B cell (primary cell): ENCODE data around the gene PKNOX2. TPM values are rescaled to one million over a fixed set of nuclear protein-coding genes. Genes with fewer than 3 reads are reported as not detected.

Source experiments
- ATAC-seq: fragments of 200-7000 bp; cut with Tn5 transposase; one replicate; pipeline ENCODE4 v1.10.0; 2021; ENCODE audit warnings: low read depth, mild to moderate bottlenecking, moderate number of reproducible peaks, moderate library complexity
- CTCF ChIA-PET: fragments of 350-600 bp; sonication (Branson Sonifier 250); formaldehyde crosslinking; loops from one replicate; lab custom pipeline; 2021; ENCODE audit warnings: antibody characterized with exemption, inconsistent platforms; lab: Charles Lee
- POLR2A ChIA-PET: fragments of 350-600 bp; sonication (Branson Sonifier 250); formaldehyde crosslinking; loops from one replicate; lab custom pipeline; 2021; ENCODE audit warnings: antibody characterized with exemption; lab: Charles Lee
- DNase-seq: peaks from one replicate; pipeline ENCODE4 v3.0.0; 2013
- H2AFZ ChIP-seq: 2 replicates; pipeline ENCODE4 v1.6.1; 2012; ENCODE audit warnings: mild to moderate bottlenecking, low read depth, low read length; ENCODE audit not compliant: insufficient read depth, poor library complexity, severe bottlenecking
- H3K27ac ChIP-seq, 2 donors: 1 replicate in 1 of 2; 2 replicates in 1 of 2; pipeline ENCODE4 v1.5.1; 2012 to 2013; ENCODE audit warnings: low read length in 2 of 2, mild to moderate bottlenecking in 2 of 2, moderate library complexity in 1 of 2
- H3K27me3 ChIP-seq, 4 experiments: fragments of 200-600 bp in 1 of 4; sonication (generic) in 1 of 4; replicated peaks in 1 of 4; 1 replicate in 2 of 4; 2 replicates in 2 of 4; pipeline versions ENCODE4 v1.6.1 to v1.7.0; 2013 to 2016; ENCODE audit warnings: low read length in 3 of 4, mild to moderate bottlenecking in 2 of 4, mixed read lengths in 1 of 4, moderate library complexity in 1 of 4; ENCODE audit not compliant: insufficient read depth in 4 of 4, control insufficient read depth in 3 of 4; ENCODE audit errors: control extremely low read depth in 1 of 4
- H3K36me3 ChIP-seq, 2 experiments: replicated peaks in 1 of 2; 1 replicate in 1 of 2; 2 replicates in 1 of 2; pipeline versions ENCODE4 v1.6.1 to v1.7.1; 2013; ENCODE audit warnings: low read length in 1 of 2; ENCODE audit not compliant: insufficient read depth in 2 of 2, control insufficient read depth in 1 of 2; ENCODE audit errors: control extremely low read depth in 1 of 2, extremely low read depth in 1 of 2
- H3K4me1 ChIP-seq, 2 donors: fragments of 200-600 bp in 1 of 2; sonication (generic) in 1 of 2; 1 replicate in 1 of 2; 2 replicates in 1 of 2; pipeline versions ENCODE4 v1.5.1 to v1.6.1; 2013 to 2017; ENCODE audit warnings: low read length in 2 of 2; ENCODE audit not compliant: control insufficient read depth in 2 of 2, insufficient read depth in 2 of 2
- H3K4me2 ChIP-seq: replicated peaks from 2 replicates; pipeline ENCODE3; 2012; ENCODE audit warnings: mild to moderate bottlenecking, low read depth, low read length; ENCODE audit not compliant: poor library complexity, severe bottlenecking
- H3K4me3 ChIP-seq, 5 experiments: fragments of 200-600 bp in 1 of 5; sonication (generic) in 1 of 5; 1 replicate in 3 of 5; 2 replicates in 2 of 5; pipeline versions ENCODE4 v1.5.1 to v1.7.0; 2011 to 2016; ENCODE audit warnings: low read length in 4 of 5, mild to moderate bottlenecking in 4 of 5, low read depth in 2 of 5, control low read depth in 1 of 5, moderate library complexity in 1 of 5; ENCODE audit not compliant: insufficient read depth in 1 of 5; ENCODE audit errors: control extremely low read depth in 1 of 5, extremely low read depth in 1 of 5
- H3K79me2 ChIP-seq: fragments of 200-600 bp; sonication (generic); one replicate; pipeline ENCODE4 v1.6.0; 2016; ENCODE audit warnings: low read length; ENCODE audit not compliant: control insufficient read depth, insufficient read depth
- H3K9ac ChIP-seq: fragments of 200-600 bp; sonication (generic); 2 replicates; pipeline ENCODE4 v1.6.1; 2017; ENCODE audit warnings: mild to moderate bottlenecking, low read length, moderate library complexity
- H3K9me3 ChIP-seq, 3 donors: one replicate each; pipeline versions ENCODE4 v1.6.1 to v1.7.1; 2013; ENCODE audit warnings: low read length in 2 of 3; ENCODE audit not compliant: control insufficient read depth in 2 of 3, insufficient read depth in 1 of 3; ENCODE audit errors: control extremely low read depth in 1 of 3
- H4K20me1 ChIP-seq: 2 replicates; pipeline ENCODE4 v1.6.0; 2012; ENCODE audit warnings: mild to moderate bottlenecking, low read length; ENCODE audit not compliant: insufficient read depth, control insufficient read depth, poor library complexity, severe bottlenecking
- H3K27ac Mint-ChIP-seq: one replicate; pipeline ENCODE4 v1.8.0; 2021; ENCODE audit warnings: mixed read lengths
- H3K27me3 Mint-ChIP-seq: one replicate; pipeline ENCODE4 v1.8.0; 2021; ENCODE audit warnings: mixed read lengths
- H3K4me1 Mint-ChIP-seq: one replicate; pipeline ENCODE4 v1.8.0; 2021; ENCODE audit warnings: mixed read lengths
- H3K4me3 Mint-ChIP-seq: one replicate; pipeline ENCODE4 v1.8.0; 2021; ENCODE audit warnings: mixed read lengths
- H3K9me3 Mint-ChIP-seq: one replicate; pipeline ENCODE4 v1.8.0; 2022; ENCODE audit warnings: mixed read lengths; ENCODE audit not compliant: insufficient read depth
- CTCF ChIP-seq: fragments of 200-600 bp; IDR thresholded peaks from one replicate; pipeline ENCODE4 v1.8.0; 2022; ENCODE audit warnings: antibody characterized with exemption, mild to moderate bottlenecking
- EZH2 ChIP-seq: IDR thresholded peaks from 2 replicates; pipeline ENCODE4 v1.6.1; 2012; ENCODE audit warnings: borderline replicate concordance, low read depth, mild to moderate bottlenecking, moderate library complexity, low read length; ENCODE audit not compliant: insufficient read depth, poor library complexity, severe bottlenecking
- WGBS: methylation state at CpG from one replicate; pipeline ENCODE4 v1.1.5; 2013; ENCODE audit warnings: missing lambda C conversion rate; ENCODE audit not compliant: insufficient coverage; 5-methylcytosine and 5-hydroxymethylcytosine counted together
- intact Hi-C: fragments of 100-400 bp; cut with micrococcal nuclease; formaldehyde crosslinking; loops from one replicate; pipeline ENCODE4 v1.10.0; 2022
- polyA plus RNA-seq: library from polyadenylated mRNA; depleted of rRNA; stranded (reverse); fragments of >200 nt; gene quantifications from 2 replicates; pipeline ENCODE4 v1.2.3, GENCODE V29; 2012
- total RNA-seq, 2 donors: library from RNA; stranded (reverse); fragments of 120-200 nt in 1 of 2; gene quantifications; 1 replicate in 1 of 2; 2 replicates in 1 of 2; pipeline versions ENCODE4 v1.2.3 to v1.2.4, GENCODE V29; 2013 to 2022

The PKNOX2 gene
- total and polyA plus RNA-seq, 2 donors (not counting 1 experiment from before 2014, with no cell fraction given): not detected

GRCh38 chr11:125274774-125275173 lies 110.2 kb downstream of the PKNOX2 start:
- intact Hi-C loops: no loop called here
- Histone ChIP-seq H3K4me3 (no peak overlapping the region), H3K27ac (no peak overlapping the region), H3K4me1 (no peaks in the 10 kb centered on the region), H2AFZ (no peak overlapping the region), H3K9ac (no peak overlapping the region), H3K36me3 (no peaks in the 10 kb centered on the region), H3K79me2 (no peaks in the 10 kb centered on the region), H4K20me1 (no peaks in the 10 kb centered on the region), H3K4me2 (no peak overlapping the region), H3K9me3 (peaks cover 0 to 3% (median 0%) of the 10 kb centered on the region in 3 donors), H3K27me3 (peaks cover 0 to 8% (median 0%) of the 10 kb centered on the region in 4 experiments)
- no peak overlapping the region for H3K4me3 Mint-ChIP-seq
- H3K27me3 Mint-ChIP-seq: peaks cover 12% of the 10 kb centered on the region
- H3K9me3 Mint-ChIP-seq: no peaks in the 10 kb centered on the region
- 92% methylated on average over 4 of the region's 4 CpGs for WGBS
- ATAC-seq (no peak), DNase-seq (no peak)
- ChIA-PET POLR2A (no interaction called here), CTCF (no interaction called here)
- H3K4me1 Mint-ChIP-seq: no peaks in the 10 kb centered on the region
- H3K27ac Mint-ChIP-seq: no peak overlapping the region
- no peak for TF ChIP-seq EZH2
- no peak for TF ChIP-seq CTCF

GRCh38 chr11:125275905-125276618 lies 111.5 kb downstream of the PKNOX2 start:
- Histone ChIP-seq H3K79me2 (no peaks in the 10 kb centered on the region), H3K27me3 (peaks cover 0 to 8% (median 0%) of the 10 kb centered on the region in 4 experiments), H3K4me1 (no peaks in the 10 kb centered on the region), H3K9me3 (peaks cover 0 to 3% (median 0%) of the 10 kb centered on the region in 3 donors), H3K9ac (no peak overlapping the region), H3K36me3 (no peaks in the 10 kb centered on the region), H3K27ac (no peak overlapping the region), H3K4me2 (no peak overlapping the region), H2AFZ (no peak overlapping the region), H3K4me3 (no peak overlapping the region), H4K20me1 (no peaks in the 10 kb centered on the region)
- ChIA-PET POLR2A (no interaction called here), CTCF (no interaction called here)
- WGBS: 90% methylated on average over 5 of the region's 5 CpGs
- DNase-seq: no peak
- no peaks in the 10 kb centered on the region for H3K4me1 Mint-ChIP-seq
- H3K27ac Mint-ChIP-seq: no peak overlapping the region
- no peaks in the 10 kb centered on the region for H3K9me3 Mint-ChIP-seq
- intact Hi-C loops: no loop called here
- no peak for ATAC-seq
- H3K27me3 Mint-ChIP-seq: peaks cover 12% of the 10 kb centered on the region
- TF ChIP-seq CTCF (no peak), EZH2 (no peak)
- H3K4me3 Mint-ChIP-seq: no peak overlapping the region
